GM23338 (cell line): ENCODE data around the gene HBS1L. TPM values are rescaled to one million over a fixed set of nuclear protein-coding genes. Genes with fewer than 3 reads are reported as not detected.

Source experiments
- ATAC-seq: fragments of 200-7000 bp; cut with Tn5 transposase; 3 replicates; pipeline ENCODE4 v1.9.1; 2020
- DNase-seq: peaks from one replicate; pipeline ENCODE4 v3.0.0-alpha.2; 2015; ENCODE audit warnings: low spot score
- H2AFZ ChIP-seq: fragments of 200-600 bp; sonication (generic); 2 replicates; pipeline ENCODE4 v1.8.0; 2016; ENCODE audit warnings: antibody characterized with exemption, mild to moderate bottlenecking, moderate library complexity
- H3F3A ChIP-seq: fragments of 200-600 bp; sonication (generic); replicated peaks from 2 replicates; pipeline ENCODE4 v1.8.0; 2017; ENCODE audit warnings: antibody characterized with exemption, mixed run types, low read depth
- H3K27ac ChIP-seq: fragments of 200-600 bp; sonication (generic); 2 replicates; pipeline ENCODE4 v1.6.1; 2016; ENCODE audit warnings: low read depth
- H3K27me3 ChIP-seq: fragments of 200-600 bp; sonication (generic); 2 replicates; pipeline ENCODE4 v1.8.0; 2016; ENCODE audit warnings: mild to moderate bottlenecking, mixed run types, moderate library complexity; ENCODE audit not compliant: insufficient read depth
- H3K36me3 ChIP-seq: fragments of 200-600 bp; sonication (generic); 2 replicates; pipeline ENCODE4 v1.8.0; 2016; ENCODE audit warnings: mild to moderate bottlenecking; ENCODE audit not compliant: insufficient read depth
- H3K4me1 ChIP-seq: fragments of 200-600 bp; sonication (generic); 2 replicates; pipeline ENCODE4 v1.8.0; 2016; ENCODE audit warnings: mild to moderate bottlenecking, moderate library complexity; ENCODE audit not compliant: insufficient read depth
- H3K4me2 ChIP-seq: fragments of 200-600 bp; sonication (generic); 2 replicates; pipeline ENCODE4 v1.7.1; 2017; ENCODE audit warnings: mixed run types
- H3K4me3 ChIP-seq: fragments of 200-600 bp; sonication (generic); 2 replicates; pipeline ENCODE4 v1.6.1; 2016; ENCODE audit warnings: mixed run types
- H3K79me2 ChIP-seq: fragments of 200-600 bp; sonication (generic); replicated peaks from 2 replicates; pipeline ENCODE4 v1.8.0; 2017; ENCODE audit warnings: mild to moderate bottlenecking; ENCODE audit not compliant: insufficient read depth
- H3K9me2 ChIP-seq: fragments of 200-600 bp; sonication (generic); 2 replicates; pipeline ENCODE4 v1.8.0; 2017; ENCODE audit not compliant: insufficient read depth
- H4K20me1 ChIP-seq: fragments of 200-600 bp; sonication (generic); replicated peaks from 2 replicates; pipeline ENCODE4 v1.8.0; 2017; ENCODE audit warnings: mild to moderate bottlenecking; ENCODE audit not compliant: insufficient read depth
- H3K27ac Mint-ChIP-seq: 2 replicates; pipeline ENCODE4 v1.8.0; 2020; ENCODE audit warnings: inconsistent platforms, mild to moderate bottlenecking, moderate library complexity, mixed read lengths
- H3K27me3 Mint-ChIP-seq: 3 replicates; pipeline ENCODE4 v1.8.0; 2022; ENCODE audit warnings: low read depth, mild to moderate bottlenecking, moderate library complexity, mixed read lengths, inconsistent platforms; ENCODE audit not compliant: insufficient read depth, poor library complexity
- H3K36me3 Mint-ChIP-seq: 3 replicates; pipeline ENCODE4 v1.8.0; 2021; ENCODE audit warnings: low read depth, mild to moderate bottlenecking, inconsistent platforms, moderate library complexity, mixed read lengths
- H3K4me1 Mint-ChIP-seq: 3 replicates; pipeline ENCODE4 v1.8.0; 2020; ENCODE audit warnings: mild to moderate bottlenecking, inconsistent platforms, mixed read lengths
- H3K4me3 Mint-ChIP-seq: 3 replicates; pipeline ENCODE4 v1.8.0; 2021; ENCODE audit warnings: moderate library complexity, mild to moderate bottlenecking, inconsistent platforms, mixed read lengths
- H3K9me3 Mint-ChIP-seq: 3 replicates; pipeline ENCODE4 v1.8.0; 2020; ENCODE audit warnings: moderate library complexity, mild to moderate bottlenecking, inconsistent platforms, mixed read lengths
- CREB1 ChIP-seq: fragments of 250-450 bp; sonication (Bioruptor Pico); IDR thresholded peaks from 2 replicates; pipeline ENCODE4 v1.5.0; 2020; ENCODE audit warnings: low read depth, mild to moderate bottlenecking, moderate library complexity
- CTCF ChIP-seq, 2 experiments: fragments of 200-600 bp in 1 of 2; sonication (generic) in 1 of 2; conservative IDR thresholded peaks; 2 replicates each; pipeline versions ENCODE4 v1.5.1 to v1.6.1; 2016 to 2017; ENCODE audit warnings: antibody characterized with exemption in 2 of 2, low read depth in 2 of 2, mild to moderate bottlenecking in 2 of 2, moderate library complexity in 1 of 2
- ETS1 ChIP-seq: IDR thresholded peaks from 2 replicates; pipeline ENCODE4 v1.6.1; 2016; ENCODE audit warnings: antibody characterized with exemption
- EZH2 ChIP-seq: fragments of 200-600 bp; sonication (generic); IDR thresholded peaks from one replicate; pipeline ENCODE4 v1.8.0; 2017; ENCODE audit warnings: antibody characterized with exemption, mild to moderate bottlenecking, low read depth; ENCODE audit not compliant: unreplicated experiment
- EZH2phosphoT487 ChIP-seq: fragments of 200-600 bp; sonication (generic); IDR thresholded peaks from one replicate; pipeline ENCODE4 v1.8.1; 2018; ENCODE audit warnings: antibody characterized with exemption; ENCODE audit not compliant: unreplicated experiment
- JUNB ChIP-seq: IDR thresholded peaks from one replicate; pipeline ENCODE4 v1.6.1; 2016; ENCODE audit warnings: antibody characterized with exemption; ENCODE audit not compliant: unreplicated experiment
- NANOG ChIP-seq: IDR thresholded peaks from 2 replicates; pipeline ENCODE4 v1.6.1; 2016; ENCODE audit warnings: antibody characterized with exemption, borderline replicate concordance
- POLR2AphosphoS5 ChIP-seq: IDR thresholded peaks from 2 replicates; pipeline ENCODE4 v1.6.1; 2016; ENCODE audit warnings: antibody characterized with exemption, low read depth
- REST ChIP-seq: IDR thresholded peaks from one replicate; pipeline ENCODE4 v1.6.1; 2018; ENCODE audit warnings: antibody characterized with exemption; ENCODE audit not compliant: unreplicated experiment
- STAT1 ChIP-seq: IDR thresholded peaks from one replicate; pipeline ENCODE4 v1.6.1; 2016; ENCODE audit warnings: antibody characterized with exemption; ENCODE audit not compliant: unreplicated experiment
- ZNF114 ChIP-seq: fragments of 250-450 bp; sonication (Bioruptor Pico); IDR thresholded peaks from 2 replicates; pipeline ENCODE4 v1.5.0; 2020; ENCODE audit warnings: mild to moderate bottlenecking, moderate library complexity
- ZNF331 ChIP-seq: fragments of 250-450 bp; sonication (Bioruptor Pico); IDR thresholded peaks from 2 replicates; pipeline ENCODE4 v1.5.0; 2020; ENCODE audit warnings: low read depth, mild to moderate bottlenecking, moderate library complexity
- ZNF462 ChIP-seq: fragments of 250-450 bp; sonication (Bioruptor Pico); IDR thresholded peaks from 2 replicates; pipeline ENCODE4 v1.5.0; 2020; ENCODE audit warnings: mild to moderate bottlenecking, moderate library complexity
- polyA plus RNA-seq: library from polyadenylated mRNA; unstranded; fragments of >200 nt; fragmentation: Nextera tagmentation; extraction: Ambion mirVana; gene quantifications from 2 replicates; pipeline ENCODE4 v1.2.1, GENCODE V29; 2016
- total RNA-seq: library from RNA; depleted of rRNA; stranded (reverse); fragments of >200 nt; shearing (Covaris generic); gene quantifications from 2 replicates; pipeline ENCODE4 v1.2.3, GENCODE V29; 2014

The HBS1L gene
- total and polyA plus RNA-seq, 2 experiments from 2014 or later, result 59.9 to 94.1 TPM

- H3K4me3 ChIP-seq, result no peak overlapping the region
- no peaks in the 10 kb centered on the region for H3K27me3 ChIP-seq
- H3K4me2 ChIP-seq, result no peak overlapping the region
- Mint-ChIP-seq H3K9me3 (peaks cover 10% of the 10 kb centered on the region; the same call in 2 of the 3 replicates), H3K36me3 (peaks cover 6% of the 10 kb centered on the region; the same call in 1 of the 3 replicates), H3K4me1 (peaks cover 6% of the 10 kb centered on the region; the same call in 2 of the 3 replicates), H3K27ac (no peak overlapping the region), H3K4me3 (no peak overlapping the region), H3K27me3 (no peaks in the 10 kb centered on the region)
- TF ChIP-seq EZH2 (no peak), POLR2AphosphoS5 (no peak), REST (no peak), ZNF331 (no peak), EZH2phosphoT487 (no peak), ZNF114 (CRISPR knock-in tag) (no peak), NANOG (no peak), STAT1 (no peak), ETS1 (no peak), CTCF (conservative IDR thresholded peaks at IDR 0.05; ENCODE audit: low read depth in 2 of 2) (no peak), CREB1 (CRISPR knock-in tag) (no peak), JUNB (no peak), ZNF462 (CRISPR knock-in tag) (no peak)
- H3K36me3 ChIP-seq, result no peaks in the 10 kb centered on the region
- H2AFZ ChIP-seq, result no peak overlapping the region
- no peaks in the 10 kb centered on the region for H3K79me2 ChIP-seq
- no peak overlapping the region for H3K27ac ChIP-seq
- ATAC-seq (no peak), DNase-seq (no peak)
- peaks cover 4% of the 10 kb centered on the region; the same call in 1 of the 2 replicates for H3K4me1 ChIP-seq
- H4K20me1 ChIP-seq, result no peaks in the 10 kb centered on the region
- no peaks in the 10 kb centered on the region for H3K9me2 ChIP-seq
- H3F3A ChIP-seq, result no peaks in the 10 kb centered on the region
Observed at GRCh38 chr6:135084001-135084915, 29.6 kb upstream of the HBS1L start.
